GM18858 (cell line): Measurements from ENCODE around the gene EXT2.

Experiments used
- ATAC-seq: cut with Tn5 transposase; IDR thresholded peaks from one replicate; pipeline ENCODE4 v1.9.1; 2021; ENCODE audit not compliant: unreplicated experiment

Gene EXT2

DNA sequence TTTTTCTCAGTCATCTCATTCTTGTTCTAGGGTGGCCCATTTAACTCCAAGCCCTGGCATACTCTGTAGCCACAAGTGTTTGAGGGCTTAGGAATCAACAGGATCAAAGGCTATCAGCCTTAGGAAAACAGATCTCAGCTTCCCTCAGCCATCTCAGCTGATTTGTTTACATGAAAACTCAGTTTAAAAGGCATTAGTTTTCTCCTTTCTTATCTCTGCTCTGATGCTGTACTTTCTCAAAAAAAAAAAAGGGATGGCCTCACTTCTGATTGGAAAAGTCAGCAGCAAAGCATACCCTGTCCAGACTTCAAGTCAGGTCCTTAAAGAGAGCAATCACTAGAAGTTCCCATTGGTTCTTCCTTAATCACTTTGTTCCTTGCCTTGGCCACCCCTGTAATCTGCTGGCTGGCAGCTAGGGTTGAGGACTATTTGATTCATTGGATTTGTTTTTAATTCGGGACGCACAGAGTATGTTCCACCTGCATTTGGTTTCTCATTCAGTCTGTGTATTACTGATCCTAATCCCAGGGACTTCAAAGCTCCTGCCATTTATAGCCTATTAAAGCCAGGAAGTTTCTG is 102.8 kb downstream of the EXT2 start:
- no peak for ATAC-seq

DNA sequence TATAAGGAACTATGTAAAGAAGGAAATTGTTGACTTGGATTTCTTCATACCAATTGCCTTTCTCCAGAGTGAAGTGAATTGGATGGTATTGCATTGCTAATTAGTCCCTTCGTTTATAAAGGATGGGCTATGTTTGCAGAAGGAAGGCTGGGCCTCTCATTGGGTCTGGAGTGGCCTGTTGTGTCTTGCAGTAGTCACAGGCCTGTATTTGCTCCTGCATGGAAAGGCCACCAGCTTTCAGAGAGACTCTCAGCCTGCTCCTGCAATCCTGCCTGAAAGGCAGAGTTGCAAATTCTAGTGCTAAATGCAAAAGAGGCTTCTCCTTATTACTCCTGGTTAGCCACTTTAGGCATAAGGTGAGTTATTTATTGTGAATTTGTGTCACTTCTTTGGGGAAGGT is 103.8 kb downstream of the EXT2 start:
- ATAC-seq: no peak

DNA sequence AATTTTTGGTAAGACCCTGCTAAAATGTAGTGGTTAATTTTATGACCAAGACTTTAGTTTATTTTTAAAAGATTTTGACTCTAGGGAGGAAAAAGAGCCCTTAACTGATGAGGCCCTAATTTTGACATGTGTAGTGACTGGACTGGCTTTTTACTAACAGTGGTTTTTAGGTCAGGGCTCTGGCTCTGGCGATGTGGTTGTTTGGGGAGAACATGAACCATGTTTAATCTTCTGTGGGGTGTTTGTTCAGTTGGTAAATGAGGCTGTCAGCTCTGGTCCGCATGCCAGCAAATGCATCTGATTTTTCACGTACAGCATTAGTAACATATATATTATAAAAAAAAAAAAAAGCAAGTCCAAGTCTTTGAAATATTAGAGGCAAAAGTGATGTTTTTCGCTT is 104.3 kb downstream of the EXT2 start:
- no peak for ATAC-seq

DNA sequence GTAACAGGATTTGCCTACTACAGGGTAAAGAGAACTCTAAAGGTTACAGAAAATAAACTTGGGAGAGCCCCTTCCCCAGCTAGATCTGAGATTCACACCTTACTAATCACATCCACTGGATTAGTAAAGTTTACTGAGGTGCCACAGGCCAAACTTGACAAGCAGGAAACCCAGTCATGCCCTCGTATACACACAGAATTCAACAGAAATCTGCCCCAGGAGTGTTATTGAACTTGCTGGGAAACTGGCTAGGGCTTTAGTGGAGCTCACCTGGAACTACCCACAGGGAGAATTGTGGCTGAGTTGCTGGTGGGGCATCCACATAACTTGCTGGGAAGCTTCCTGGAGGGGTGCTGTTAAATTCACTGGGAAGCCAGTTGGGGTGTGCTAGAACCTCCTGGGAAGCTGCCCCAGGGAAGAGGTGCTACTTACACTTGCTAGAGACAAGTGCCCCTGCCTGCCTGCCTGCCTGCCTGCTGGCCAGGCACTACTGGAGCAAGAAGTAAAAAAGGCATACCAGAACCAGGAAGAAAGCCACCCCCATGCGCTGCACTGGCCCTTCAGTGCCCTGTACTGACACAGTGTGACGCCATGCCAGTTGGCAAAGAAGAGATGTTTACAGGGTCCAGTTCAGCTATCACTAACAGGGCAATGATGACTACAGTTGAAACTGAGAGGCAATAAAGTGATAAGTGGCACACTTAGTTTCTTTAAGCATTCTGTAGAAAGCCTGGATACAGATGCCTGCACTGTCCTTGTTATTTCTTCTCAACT is 108.0 kb downstream of the EXT2 start:
- ATAC-seq: no peak

DNA sequence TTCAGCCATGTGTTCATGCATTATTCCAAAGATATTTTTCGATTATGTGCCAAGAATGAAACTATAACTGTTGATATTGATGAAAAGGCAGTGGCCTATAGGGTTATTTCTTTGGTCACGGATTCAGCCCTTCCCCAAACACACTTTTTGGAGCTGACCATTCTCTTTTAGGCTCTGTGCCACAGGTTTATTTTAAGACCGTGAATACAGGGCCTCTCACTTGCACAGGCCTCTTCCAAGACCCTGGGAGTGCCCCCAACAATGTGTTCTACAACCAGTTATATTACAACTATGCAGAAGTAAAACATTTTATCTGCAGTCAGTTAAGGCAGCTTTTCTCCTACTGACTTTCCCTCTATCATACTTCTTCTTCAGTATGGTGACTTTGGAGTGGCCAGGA is 109.9 kb downstream of the EXT2 start:
- no peak for ATAC-seq

DNA sequence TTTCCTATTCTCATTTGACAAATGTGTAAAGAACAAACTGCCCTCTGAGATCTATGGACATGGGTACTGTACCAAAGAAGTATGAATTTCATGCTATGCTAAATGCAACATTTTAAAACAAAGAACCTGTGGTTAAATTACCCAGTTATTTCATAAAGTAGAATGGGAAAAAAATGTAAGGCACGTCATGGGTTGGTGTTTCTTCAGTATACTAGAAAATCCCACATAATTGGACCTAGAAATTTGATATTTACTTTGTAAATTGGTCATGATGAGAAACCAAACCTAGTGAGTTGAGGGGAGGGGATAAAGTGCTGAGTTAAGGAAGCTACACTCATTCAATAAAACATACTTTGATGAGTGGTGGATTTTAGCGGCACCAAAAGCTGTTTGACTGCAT is 110.4 kb downstream of the EXT2 start:
- ATAC-seq: no peak

DNA sequence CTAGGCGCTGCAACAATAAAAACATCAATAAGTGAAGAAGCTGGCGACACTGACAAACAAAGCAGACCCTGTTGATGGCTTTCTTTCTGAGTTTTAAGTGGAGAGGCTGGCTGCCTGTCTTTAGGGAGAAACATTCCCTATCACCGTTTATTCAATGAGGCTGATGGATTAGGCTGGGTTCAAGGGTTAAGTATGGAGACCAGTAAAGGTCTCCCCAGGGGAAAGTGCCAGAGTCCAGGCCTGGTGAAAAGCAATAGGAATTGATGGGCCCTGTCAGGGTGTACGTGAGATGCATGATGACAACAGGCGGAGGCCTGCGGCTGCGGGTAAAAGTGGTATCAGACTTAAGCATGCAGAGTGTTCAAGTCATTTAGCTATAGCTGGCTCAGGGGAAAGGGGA is 111.8 kb downstream of the EXT2 start:
- no peak for ATAC-seq

DNA sequence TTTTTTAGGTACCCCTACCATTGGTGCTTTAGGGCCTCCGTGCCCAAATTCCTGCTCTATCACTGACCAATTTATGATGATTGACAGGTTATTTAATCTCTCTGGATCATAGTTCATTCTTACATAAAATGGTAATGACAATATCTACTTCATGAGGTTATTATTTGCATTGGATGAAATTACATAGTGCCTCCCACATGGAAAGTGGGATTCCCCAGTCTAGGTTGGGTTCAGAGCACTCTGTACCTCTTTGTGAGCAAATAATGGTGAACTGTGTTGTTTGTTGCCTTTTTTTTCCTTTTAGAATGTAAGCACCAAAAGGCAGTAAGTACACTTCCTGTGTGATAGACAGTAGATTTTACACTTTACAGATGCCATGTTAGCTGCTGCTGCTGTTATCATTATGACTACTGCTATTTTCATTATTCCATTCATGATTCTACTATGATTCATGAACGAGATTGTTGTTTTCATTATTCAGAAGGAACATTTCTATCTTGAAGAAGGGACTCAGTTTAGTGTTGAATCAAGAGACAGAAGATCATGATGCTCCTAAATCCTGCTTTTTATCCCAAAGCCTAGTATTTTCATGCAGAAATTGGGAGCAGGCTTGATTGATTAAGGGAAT is 113.6 kb downstream of the EXT2 start:
- no peak for ATAC-seq

DNA sequence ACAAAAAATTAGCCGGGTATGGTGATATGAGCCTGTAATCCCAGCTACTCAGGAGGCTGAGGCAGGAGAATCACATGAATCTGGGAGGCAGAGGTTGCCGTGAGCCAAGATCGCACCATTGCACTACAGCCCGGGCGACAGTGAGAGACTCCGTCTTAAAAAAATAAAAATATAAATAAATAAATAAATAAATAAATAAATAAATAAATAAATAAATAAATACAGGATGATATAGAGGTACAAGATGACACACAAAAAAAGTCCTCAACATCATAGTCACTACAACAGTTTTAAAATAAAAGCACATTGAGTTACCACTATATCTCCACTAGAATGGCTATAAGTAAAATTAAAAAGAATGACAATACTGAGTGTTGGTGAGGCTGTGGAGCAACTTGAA is 116.7 kb downstream of the EXT2 start:
- ATAC-seq: no peak

DNA sequence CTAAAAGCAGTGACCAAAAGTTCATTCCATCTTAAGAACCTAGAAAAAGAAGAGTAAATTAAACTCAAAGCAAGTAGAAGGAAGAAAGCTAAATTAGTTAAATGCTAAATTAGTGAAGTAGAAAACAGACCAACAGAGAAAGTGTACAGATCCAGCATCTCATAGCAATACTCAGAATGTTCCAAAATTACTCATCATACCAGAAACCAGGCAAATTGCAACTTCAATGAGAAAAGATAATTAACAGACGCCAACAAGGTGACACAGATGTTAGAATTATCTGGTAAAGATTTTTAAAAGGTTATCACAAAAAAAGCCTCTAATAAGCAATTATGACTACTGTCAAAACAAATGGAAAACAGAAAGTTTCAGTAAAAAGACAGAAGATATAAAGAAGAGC is 117.7 kb downstream of the EXT2 start:
- no peak for ATAC-seq

DNA sequence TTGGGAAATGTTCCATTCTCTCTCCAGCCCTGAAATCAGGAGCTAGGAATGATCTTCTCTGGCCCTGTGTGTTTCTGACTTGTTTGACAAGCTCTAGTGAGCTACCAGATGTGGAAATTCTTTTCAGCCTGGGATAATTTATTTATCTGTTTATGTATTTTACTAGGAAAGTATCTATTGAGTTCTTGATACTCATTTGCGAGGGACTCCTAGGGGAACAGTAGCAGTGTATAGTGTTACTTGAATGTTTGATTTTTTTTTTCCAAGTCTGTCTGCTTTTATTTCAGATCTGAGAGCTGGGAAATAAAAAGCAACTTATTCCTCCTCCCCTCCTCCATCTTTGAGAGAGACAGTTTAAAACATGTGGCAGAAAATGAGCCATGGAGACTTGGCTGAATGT is 122.0 kb downstream of the EXT2 start:
- ATAC-seq: no peak

DNA sequence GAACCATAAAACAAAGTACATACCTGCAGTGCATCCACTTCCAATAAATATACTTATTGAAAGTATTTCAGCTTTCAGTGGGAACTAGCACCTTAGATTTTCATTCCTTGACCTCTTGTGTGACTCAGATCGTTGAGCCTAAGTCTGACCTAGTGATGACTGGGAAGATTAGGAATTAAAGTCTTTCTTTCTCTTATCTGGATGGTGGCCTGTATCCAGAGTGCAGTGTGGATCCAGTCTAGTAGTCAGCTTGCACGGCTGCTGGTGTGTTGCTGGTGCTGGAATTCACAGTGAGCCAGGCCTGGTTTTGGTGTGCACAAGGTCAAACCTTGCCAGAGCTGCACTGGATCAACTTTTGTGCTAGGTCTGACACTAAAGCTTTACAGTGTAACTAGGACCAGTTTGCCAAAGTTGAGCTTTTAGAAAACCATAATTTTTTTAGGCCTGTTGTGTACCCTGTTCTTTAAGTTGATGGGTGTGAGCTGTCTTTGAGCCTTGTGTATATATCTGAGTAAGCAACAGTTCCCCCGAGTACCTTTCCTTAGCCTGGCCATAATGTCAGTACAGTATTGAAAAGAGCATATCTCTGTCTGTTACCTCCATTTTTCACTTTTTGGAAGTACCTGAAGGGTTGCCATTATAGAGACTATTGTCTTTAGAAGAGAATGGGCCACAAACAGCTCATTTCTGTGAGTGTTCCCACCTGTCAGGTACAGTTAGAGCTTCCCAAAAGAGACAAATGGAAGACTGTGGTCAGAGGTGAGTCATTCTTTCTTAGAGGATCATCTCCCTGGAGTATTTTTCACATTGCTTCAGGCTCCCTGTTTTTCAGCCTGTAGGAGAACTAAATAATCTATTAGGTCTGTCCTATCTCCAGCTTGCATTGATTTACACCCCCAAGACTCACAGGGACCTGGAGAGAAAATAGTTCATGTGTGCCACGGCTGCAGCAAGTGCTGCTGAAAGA is 124.6 kb downstream of the EXT2 start:
- no peak for ATAC-seq

DNA sequence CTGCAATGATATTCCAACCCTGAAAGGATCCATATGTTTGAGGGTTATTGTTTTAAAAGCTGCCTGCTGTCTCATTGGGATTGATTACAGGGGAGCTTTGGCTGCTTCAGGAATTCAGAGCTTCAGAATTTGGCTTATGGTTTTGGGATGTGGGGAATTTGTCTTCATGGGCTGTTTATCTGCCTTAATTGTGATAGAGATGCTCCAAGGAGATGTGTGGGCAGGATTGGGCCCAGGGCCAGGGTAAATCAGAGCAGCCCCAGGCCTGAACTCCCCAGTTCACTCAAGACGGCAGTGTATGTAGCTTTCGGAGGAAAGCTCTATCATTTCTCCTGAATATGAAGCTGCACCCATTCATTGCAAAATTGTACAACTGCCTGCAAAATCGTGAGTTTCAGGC is 126.0 kb downstream of the EXT2 start:
- no peak for ATAC-seq

DNA sequence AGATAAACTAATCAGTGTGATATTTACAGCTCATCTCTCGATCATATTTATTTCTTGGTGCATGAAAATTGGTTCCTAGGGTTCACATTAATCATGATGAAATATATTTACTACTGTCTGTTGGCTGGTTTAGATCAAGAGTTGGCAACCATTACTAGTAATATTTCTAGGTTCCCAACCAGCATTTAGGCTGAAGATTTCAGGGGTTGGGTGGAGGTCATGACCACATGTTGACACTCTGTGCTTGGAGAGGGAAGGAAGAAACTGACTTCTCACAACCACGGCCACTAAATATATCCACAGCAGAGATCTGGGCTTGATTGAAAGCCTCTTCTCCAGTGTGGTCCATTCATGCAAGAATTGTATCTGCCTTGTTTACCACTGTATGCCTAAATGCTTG is 126.5 kb downstream of the EXT2 start:
- ATAC-seq: no peak

DNA sequence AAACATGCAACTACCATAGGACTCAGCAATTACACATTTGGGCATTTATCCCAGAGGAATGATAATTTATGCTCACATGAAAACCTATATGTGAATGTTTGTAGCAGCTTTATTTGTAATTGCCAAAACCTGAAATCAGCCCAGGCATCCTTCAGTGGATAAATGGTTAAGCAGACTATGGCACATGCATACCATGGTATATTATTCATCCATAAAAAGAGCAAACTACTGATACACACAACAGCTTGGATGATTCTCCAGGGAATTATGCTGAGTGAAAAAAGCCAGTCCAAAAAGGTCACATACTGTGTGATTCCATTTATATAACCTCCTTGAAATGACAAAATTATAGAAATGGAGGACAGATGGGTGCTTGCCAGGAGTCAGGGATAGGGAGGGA is 127.8 kb downstream of the EXT2 start:
- ATAC-seq: no peak

DNA sequence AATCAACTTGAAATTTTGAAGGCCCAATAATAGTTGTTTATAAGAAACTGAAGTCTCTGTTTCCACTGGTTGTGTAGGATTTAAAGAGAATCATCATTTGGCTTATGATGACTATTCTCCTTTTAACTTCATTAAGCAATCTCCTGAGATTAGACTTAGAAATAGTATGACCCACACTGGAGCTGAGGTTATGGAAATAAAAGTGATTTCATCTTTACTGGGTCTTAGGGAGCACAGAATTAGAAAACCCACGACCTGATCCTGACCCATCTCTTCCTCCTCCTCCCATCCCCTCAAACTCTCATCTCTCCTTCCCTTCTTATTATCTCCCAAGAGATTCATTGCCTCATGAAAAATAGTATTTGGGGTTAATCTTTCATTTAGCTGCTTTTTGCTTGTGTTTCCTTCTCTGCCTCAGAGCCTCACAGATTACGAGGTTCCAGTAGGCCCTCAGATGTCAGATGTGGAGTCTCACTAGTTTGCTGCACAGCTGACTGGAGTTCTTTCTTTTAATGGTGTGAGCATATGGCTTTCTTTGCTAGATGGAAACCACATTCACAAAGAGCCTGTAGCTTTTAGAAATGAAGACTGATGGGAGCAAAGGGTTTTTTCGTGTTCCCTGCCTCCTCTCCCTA is 129.5 kb downstream of the EXT2 start:
- no peak for ATAC-seq

DNA sequence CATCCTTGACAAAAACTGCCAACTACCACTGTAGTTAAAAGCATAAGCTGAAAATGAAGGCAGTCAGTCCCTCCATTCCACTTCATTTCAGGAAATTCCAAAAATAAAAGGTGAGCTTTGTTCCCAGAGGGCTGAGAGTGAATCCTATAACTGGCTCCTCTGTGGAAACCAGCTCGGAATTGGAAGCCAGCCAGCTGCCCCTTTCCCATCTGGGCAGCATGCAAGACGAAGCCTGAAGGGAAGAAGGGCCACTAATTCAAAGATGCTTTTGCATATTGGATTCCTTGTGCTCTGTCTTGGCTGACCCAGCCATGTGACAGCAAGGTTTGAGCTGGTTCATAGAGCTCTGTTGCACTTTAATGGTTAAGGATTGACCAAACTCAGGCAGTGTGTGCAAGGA is 131.0 kb downstream of the EXT2 start:
- ATAC-seq: no peak

DNA sequence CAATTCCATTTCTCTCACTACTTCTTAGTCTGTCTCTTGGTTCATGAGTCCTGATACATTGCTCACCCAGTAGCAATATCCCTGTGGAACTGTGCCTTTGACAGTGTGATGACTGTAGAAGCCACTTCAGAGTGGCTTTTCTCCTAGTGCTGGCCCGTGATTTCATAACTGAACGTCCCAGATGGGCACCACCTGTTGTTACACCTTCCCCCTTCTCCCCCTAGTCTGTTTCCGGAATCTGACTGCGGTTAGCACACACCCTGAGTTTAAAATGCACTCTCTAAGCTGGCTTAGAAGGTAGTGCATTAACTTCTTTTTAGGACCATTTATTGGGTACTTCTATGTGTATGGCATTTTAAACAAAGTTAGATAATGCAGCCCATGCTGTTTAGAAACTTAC is 131.5 kb downstream of the EXT2 start:
- no peak for ATAC-seq

DNA sequence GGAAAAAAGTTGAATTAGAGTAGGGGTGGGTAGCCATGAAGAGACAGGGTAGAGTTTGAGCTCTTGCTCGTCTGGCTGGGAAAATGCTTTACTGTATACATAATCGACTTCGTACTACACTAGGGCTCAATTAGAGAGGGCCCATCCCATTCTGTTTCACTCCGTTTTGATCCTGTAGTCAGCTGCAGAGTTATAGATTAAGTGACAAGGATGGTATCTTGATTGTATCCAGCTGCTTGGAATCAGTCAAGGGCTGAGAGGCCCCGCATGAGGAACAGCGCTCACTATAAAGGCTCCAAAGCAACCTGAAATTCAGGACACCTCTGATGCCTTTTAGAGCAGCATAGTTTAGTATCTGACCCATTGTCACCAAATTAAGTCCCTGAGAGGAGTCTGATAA is 132.9 kb downstream of the EXT2 start:
- no peak for ATAC-seq

DNA sequence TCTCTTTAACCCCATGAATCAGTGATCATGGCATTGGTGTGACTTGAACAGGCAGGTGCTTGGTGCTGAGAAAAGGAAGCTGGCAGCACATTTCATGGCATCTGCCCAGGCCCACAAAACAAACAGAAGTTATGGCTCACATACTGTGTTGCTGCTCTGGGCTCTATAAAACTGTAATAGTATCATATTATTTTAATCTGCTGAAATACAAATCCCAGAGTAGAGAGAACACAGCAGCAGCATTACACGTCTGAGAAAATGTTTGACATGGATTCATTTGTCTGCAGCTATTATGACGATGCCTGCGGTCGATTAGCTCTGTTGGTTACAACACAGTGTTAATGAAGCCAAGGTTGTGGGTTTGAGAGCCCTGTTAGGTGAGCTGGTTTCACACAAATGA is 133.6 kb downstream of the EXT2 start:
- ATAC-seq: no peak

DNA sequence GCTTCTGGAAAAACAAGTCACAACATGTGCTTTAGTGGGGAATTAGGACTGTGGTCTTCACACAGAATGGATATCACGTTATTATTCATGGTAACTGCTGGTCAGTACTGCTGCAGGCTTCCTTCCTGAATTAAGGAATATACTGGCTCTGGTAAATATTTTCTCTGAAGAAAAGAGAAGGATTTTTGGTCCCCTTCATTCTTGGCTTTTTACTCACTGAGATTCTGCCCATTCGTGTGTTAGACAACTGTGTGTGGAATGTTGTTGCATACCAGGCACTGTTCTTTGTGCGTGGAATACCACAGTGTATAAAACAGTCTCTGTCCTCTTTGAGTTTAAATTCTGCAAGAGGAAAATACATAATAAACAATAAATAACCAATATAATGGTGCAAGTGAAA is 134.1 kb downstream of the EXT2 start:
- ATAC-seq: no peak
